ENCODE results near the gene SYT8.

GRCh38 chr11:1817511-1817910 lies 17.3 kb upstream of the SYT8 start:
- TF ChIP-seq CTCF (conservative IDR thresholded peaks at IDR 0.05; ENCODE audit: low read depth, low read length), result no peak
- TF ChIP-seq EZH2phosphoT487 (IDR thresholded peaks at IDR 0.05; ENCODE audit: borderline replicate concordance, low read length), result no peak

Data from PC-3 (cell line).